GM23248 (cell line): ENCODE measurements around the gene TTI1. TPM values are rescaled to one million over a fixed set of nuclear protein-coding genes. Genes with fewer than 3 reads are reported as not detected.

ENCODE experiments used
- DNase-seq: peaks from one replicate; pipeline ENCODE4 v3.0.0-alpha.2; 2015
- H2AFZ ChIP-seq: fragments of 200-600 bp; sonication (generic); 2 replicates; pipeline ENCODE4 v1.6.1; 2016; ENCODE audit warnings: antibody characterized with exemption
- H3F3A ChIP-seq: fragments of 200-600 bp; sonication (generic); 2 replicates; pipeline ENCODE4 v1.6.1; 2016; ENCODE audit warnings: mild to moderate bottlenecking, antibody characterized with exemption, mixed run types; ENCODE audit not compliant: insufficient read depth
- H3K27ac ChIP-seq: fragments of 200-600 bp; sonication (generic); 2 replicates; pipeline ENCODE4 v1.5.1; 2016; ENCODE audit warnings: mild to moderate bottlenecking
- H3K27me3 ChIP-seq: fragments of 200-600 bp; sonication (generic); replicated peaks from 2 replicates; pipeline ENCODE4 v1.6.1; 2016; ENCODE audit warnings: mild to moderate bottlenecking; ENCODE audit not compliant: insufficient read depth
- H3K36me3 ChIP-seq: fragments of 200-600 bp; sonication (generic); 2 replicates; pipeline ENCODE4 v1.6.1; 2016; ENCODE audit warnings: low read depth, mild to moderate bottlenecking
- H3K4me1 ChIP-seq: fragments of 200-600 bp; sonication (generic); 2 replicates; pipeline ENCODE4 v1.6.1; 2016; ENCODE audit warnings: mild to moderate bottlenecking; ENCODE audit not compliant: insufficient read depth
- H3K4me2 ChIP-seq: fragments of 200-600 bp; sonication (generic); one replicate; pipeline ENCODE4 v1.6.1; 2016; ENCODE audit warnings: mild to moderate bottlenecking; ENCODE audit not compliant: unreplicated experiment
- H3K4me3 ChIP-seq: fragments of 200-600 bp; sonication (generic); 2 replicates; pipeline ENCODE4 v1.5.1; 2016; ENCODE audit warnings: mild to moderate bottlenecking
- H3K79me2 ChIP-seq: fragments of 200-600 bp; sonication (generic); 2 replicates; pipeline ENCODE4 v1.6.1; 2016; ENCODE audit warnings: mild to moderate bottlenecking; ENCODE audit not compliant: insufficient read depth
- H3K9ac ChIP-seq: fragments of 200-600 bp; sonication (generic); 2 replicates; pipeline ENCODE4 v1.6.1; 2016; ENCODE audit warnings: mild to moderate bottlenecking
- H3K9me2 ChIP-seq: fragments of 200-600 bp; sonication (generic); 2 replicates; pipeline ENCODE4 v1.6.1; 2016; ENCODE audit warnings: mixed run types, mild to moderate bottlenecking, moderate library complexity; ENCODE audit not compliant: insufficient read depth
- H3K9me3 ChIP-seq: fragments of 200-600 bp; sonication (generic); one replicate; pipeline ENCODE4 v1.6.1; 2017; ENCODE audit warnings: low read depth
- H4K20me1 ChIP-seq: fragments of 200-600 bp; sonication (generic); 2 replicates; pipeline ENCODE4 v1.6.0; 2016; ENCODE audit not compliant: insufficient read depth
- EZH2 ChIP-seq: fragments of 200-600 bp; sonication (generic); IDR thresholded peaks from 2 replicates; pipeline ENCODE4 v1.6.1; 2018; ENCODE audit warnings: antibody characterized with exemption, mild to moderate bottlenecking; ENCODE audit not compliant: insufficient read depth, poor library complexity, severe bottlenecking
- EZH2phosphoT487 ChIP-seq: fragments of 200-600 bp; sonication (generic); IDR thresholded peaks from 2 replicates; pipeline ENCODE4 v1.6.1; 2018; ENCODE audit warnings: antibody characterized with exemption, moderate library complexity, mild to moderate bottlenecking, low read depth; ENCODE audit not compliant: insufficient read depth
- WGBS, 2 experiments: methylation state at CpG; one replicate each; pipeline ENCODE4 v1.1.6; 2015 to 2017; ENCODE audit warnings: low lambda C conversion rate in 2 of 2, low coverage in 1 of 2; ENCODE audit errors: missing lambda C conversion rate in 2 of 2; 5-methylcytosine and 5-hydroxymethylcytosine counted together
- in situ Hi-C: fragments of 300-500 bp; cut with MboI; formaldehyde crosslinking; loops from 2 replicates; pipeline ENCODE4 v1.15.0; 2020
- polyA plus RNA-seq: library from polyadenylated mRNA; unstranded; fragments of >200 nt; fragmentation: Nextera tagmentation; extraction: Ambion mirVana; gene quantifications from 2 replicates; pipeline ENCODE4 v1.2.1, GENCODE V29; 2016
- total RNA-seq: library from RNA; depleted of rRNA; stranded (reverse); fragments of >200 nt; shearing (Covaris generic); gene quantifications from 2 replicates; pipeline ENCODE4 v1.2.3, GENCODE V29; 2014

Gene TTI1
- total and polyA plus RNA-seq, 2 experiments from 2014 or later = 12.1 to 12.2 TPM

GRCh38 chr20:37984018-37984785, 49.1 kb downstream of the TTI1 start:
- Histone ChIP-seq H4K20me1 (no peaks in the 10 kb centered on the region), H3K9ac (no peak overlapping the region), H3K79me2 (no peaks in the 10 kb centered on the region), H3K27me3 (no peaks in the 10 kb centered on the region), H3K9me3 (no peaks in the 10 kb centered on the region), H3K9me2 (no peaks in the 10 kb centered on the region), H3K4me1 (no peaks in the 10 kb centered on the region), H3K27ac (no peak overlapping the region), H3K4me2 (no peak overlapping the region), H3K36me3 (0 out of 2 replicates have a peak, but pooled peaks cover 6% of the 10 kb centered on the region), H3K4me3 (no peak overlapping the region), H2AFZ (no peak overlapping the region), H3F3A (no peaks in the 10 kb centered on the region)
- DNase-seq = no peak
- WGBS, 2 experiments = 73 to 75% methylated on average over 14 of the region's 14 CpGs
- no peak for TF ChIP-seq EZH2phosphoT487
- no peak for TF ChIP-seq EZH2
- in situ Hi-C loops = loop anchor here (25.0 kb wide), 1 partner anchor 722 kb away; the partner anchor contains the start of gene GHRH

GRCh38 chr20:37983286-37983685, 50.0 kb downstream of the TTI1 start:
- no peaks in the 10 kb centered on the region for H3K9me2 ChIP-seq
- no peak for DNase-seq
- no peak overlapping the region for H3K9ac ChIP-seq
- no peaks in the 10 kb centered on the region for H3F3A ChIP-seq
- WGBS, 2 experiments = 99% methylated on average over 13 of the region's 13 CpGs
- H3K36me3 ChIP-seq = no peaks in the 10 kb centered on the region
- H3K9me3 ChIP-seq = no peaks in the 10 kb centered on the region
- no peak overlapping the region for H3K4me3 ChIP-seq
- no peak for TF ChIP-seq EZH2phosphoT487
- no peak for TF ChIP-seq EZH2
- no peak overlapping the region for H3K4me2 ChIP-seq
- no peak overlapping the region for H3K27ac ChIP-seq
- no peaks in the 10 kb centered on the region for H3K79me2 ChIP-seq
- H3K4me1 ChIP-seq = no peaks in the 10 kb centered on the region
- in situ Hi-C loops = loop anchor here (25.0 kb wide), 1 partner anchor 721 kb away; the partner anchor contains the start of gene GHRH
- no peaks in the 10 kb centered on the region for H4K20me1 ChIP-seq
- no peak overlapping the region for H2AFZ ChIP-seq
- no peaks in the 10 kb centered on the region for H3K27me3 ChIP-seq

GRCh38 chr20:37981568-37981967, 51.7 kb downstream of the TTI1 start:
- no peak overlapping the region for H2AFZ ChIP-seq
- no peaks in the 10 kb centered on the region for H3K36me3 ChIP-seq
- no peaks in the 10 kb centered on the region for H3K27me3 ChIP-seq
- no peak overlapping the region for H3K9ac ChIP-seq
- no peaks in the 10 kb centered on the region for H3K9me2 ChIP-seq
- no peak overlapping the region for H3K27ac ChIP-seq
- 98 to 99% methylated on average over 8 of the region's 8 CpGs for WGBS, 2 experiments
- no peak overlapping the region for H3K4me2 ChIP-seq
- TF ChIP-seq EZH2 = no peak
- no peak for TF ChIP-seq EZH2phosphoT487
- H3K4me3 ChIP-seq = no peak overlapping the region
- no peaks in the 10 kb centered on the region for H3F3A ChIP-seq
- H4K20me1 ChIP-seq = no peaks in the 10 kb centered on the region
- no peaks in the 10 kb centered on the region for H3K4me1 ChIP-seq
- no peak for DNase-seq
- in situ Hi-C loops = loop anchor here (25.0 kb wide), 1 partner anchor 719 kb away; the partner anchor contains the start of gene GHRH
- no peaks in the 10 kb centered on the region for H3K9me3 ChIP-seq
- no peaks in the 10 kb centered on the region for H3K79me2 ChIP-seq

- TF ChIP-seq EZH2phosphoT487 (no peak), EZH2 (no peak)
- H3K9me2 ChIP-seq = no peaks in the 10 kb centered on the region
- no peaks in the 10 kb centered on the region for H3K27me3 ChIP-seq
- WGBS, 2 experiments = 99% methylated on average over 6 of the region's 6 CpGs
- no peaks in the 10 kb centered on the region for H3K79me2 ChIP-seq
- no peaks in the 10 kb centered on the region for H3K4me1 ChIP-seq
- no peaks in the 10 kb centered on the region for H3F3A ChIP-seq
- H3K27ac ChIP-seq = no peak overlapping the region
- no peak overlapping the region for H3K4me3 ChIP-seq
- in situ Hi-C loops = loop anchor here (25.0 kb wide), 1 partner anchor 719 kb away; the partner anchor contains the start of gene GHRH
- no peaks in the 10 kb centered on the region for H3K9me3 ChIP-seq
- H4K20me1 ChIP-seq = no peaks in the 10 kb centered on the region
- no peak for DNase-seq
- H2AFZ ChIP-seq = no peak overlapping the region
- no peaks in the 10 kb centered on the region for H3K36me3 ChIP-seq
- no peak overlapping the region for H3K4me2 ChIP-seq
- H3K9ac ChIP-seq = no peak overlapping the region
Measured at GRCh38 chr20:37980876-37981275, 52.4 kb downstream of the TTI1 start.
